Medulla oblongata (tissue), 1 donor: ENCODE data around the gene KNDC1.

Experiments used
- DNase-seq: peaks from one replicate; pipeline ENCODE4 v3.0.0-alpha.2; 2015; ENCODE audit errors: extremely low spot score

Gene KNDC1

DNA sequence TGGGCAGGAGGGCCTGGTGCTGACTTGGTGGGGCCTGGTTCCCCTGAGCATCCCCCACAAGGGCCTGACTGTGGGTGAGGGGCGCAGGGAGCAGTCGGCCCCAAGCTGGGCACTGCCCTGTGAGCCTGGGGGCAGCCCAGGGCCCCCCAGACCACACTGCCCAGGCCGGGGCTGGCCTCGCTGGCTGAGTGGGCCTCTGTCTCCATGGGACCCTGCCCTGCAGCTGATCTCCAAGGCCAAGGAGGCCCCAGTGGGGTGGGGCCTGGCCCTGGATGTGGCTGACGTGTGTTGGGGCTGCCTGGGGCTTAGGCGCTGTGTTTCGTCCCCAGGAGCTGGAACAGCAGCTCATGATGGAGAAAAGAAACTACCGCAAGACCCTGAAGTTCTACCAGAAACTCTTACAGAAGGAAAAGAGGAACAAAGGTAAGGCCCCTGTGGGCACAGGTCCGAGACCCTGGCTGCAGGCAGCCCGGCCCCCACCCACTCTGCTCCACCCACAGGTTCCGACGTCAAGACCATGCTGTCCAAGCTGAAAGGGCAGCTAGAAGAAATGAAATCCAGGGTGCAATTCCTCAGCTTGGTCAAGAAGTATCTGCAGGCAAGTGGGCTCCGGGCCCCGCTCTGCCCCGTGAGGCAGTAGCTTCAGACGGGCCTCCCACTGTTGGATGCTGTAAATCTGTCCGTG lies 46.5 kb downstream of the KNDC1 start:
- no peak for DNase-seq

GRCh38 chr10:133207041-133207600 lies 47.1 kb downstream of the KNDC1 start:
- DNase-seq, result no peak

DNA sequence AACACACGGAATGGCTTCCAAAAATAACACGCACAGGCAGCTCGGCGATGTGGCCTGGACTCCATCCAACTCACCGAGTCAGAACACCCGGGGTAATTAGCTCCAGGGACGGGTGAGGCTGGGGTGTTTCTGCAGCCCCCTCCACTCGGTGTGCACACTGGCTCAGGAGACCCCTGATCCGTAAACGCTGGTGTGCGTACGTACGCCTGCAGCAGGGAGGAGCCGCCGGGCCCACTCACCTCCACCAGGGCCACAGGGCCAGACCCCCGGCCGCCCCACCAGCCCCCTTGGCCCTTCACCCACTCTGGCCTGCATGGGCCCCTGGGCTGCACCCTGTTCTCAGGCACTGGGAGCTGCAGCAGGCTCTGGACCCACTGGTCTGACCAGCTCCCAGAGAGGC lies 47.6 kb downstream of the KNDC1 start:
- no peak for DNase-seq

DNA sequence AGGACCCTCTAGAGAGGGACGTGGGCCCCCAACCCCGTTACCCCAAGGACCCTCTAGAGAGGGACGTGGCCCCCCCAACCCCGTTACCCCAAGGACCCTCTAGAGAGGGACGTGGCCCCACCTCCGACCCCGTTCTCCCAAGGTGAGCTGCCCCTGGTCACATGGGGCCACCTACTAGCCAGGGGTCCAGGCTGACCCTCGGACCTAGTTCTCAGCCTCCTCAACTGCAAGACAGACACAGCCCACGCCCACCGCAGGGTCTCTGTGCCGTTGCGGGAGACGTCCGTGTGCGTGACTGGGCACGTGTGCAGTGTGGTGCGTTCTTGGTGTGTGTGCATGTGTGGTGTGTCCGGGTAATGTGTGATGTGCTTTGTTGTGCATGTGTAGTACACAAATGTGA lies 48.4 kb downstream of the KNDC1 start:
- DNase-seq, result no peak

GRCh38 chr10:133209117-133209516 lies 49.1 kb downstream of the KNDC1 start:
- no peak for DNase-seq

- no peak for DNase-seq
These were observed 49.6 kb downstream of the KNDC1 start for GRCh38 chr10:133209641-133210040.

DNA sequence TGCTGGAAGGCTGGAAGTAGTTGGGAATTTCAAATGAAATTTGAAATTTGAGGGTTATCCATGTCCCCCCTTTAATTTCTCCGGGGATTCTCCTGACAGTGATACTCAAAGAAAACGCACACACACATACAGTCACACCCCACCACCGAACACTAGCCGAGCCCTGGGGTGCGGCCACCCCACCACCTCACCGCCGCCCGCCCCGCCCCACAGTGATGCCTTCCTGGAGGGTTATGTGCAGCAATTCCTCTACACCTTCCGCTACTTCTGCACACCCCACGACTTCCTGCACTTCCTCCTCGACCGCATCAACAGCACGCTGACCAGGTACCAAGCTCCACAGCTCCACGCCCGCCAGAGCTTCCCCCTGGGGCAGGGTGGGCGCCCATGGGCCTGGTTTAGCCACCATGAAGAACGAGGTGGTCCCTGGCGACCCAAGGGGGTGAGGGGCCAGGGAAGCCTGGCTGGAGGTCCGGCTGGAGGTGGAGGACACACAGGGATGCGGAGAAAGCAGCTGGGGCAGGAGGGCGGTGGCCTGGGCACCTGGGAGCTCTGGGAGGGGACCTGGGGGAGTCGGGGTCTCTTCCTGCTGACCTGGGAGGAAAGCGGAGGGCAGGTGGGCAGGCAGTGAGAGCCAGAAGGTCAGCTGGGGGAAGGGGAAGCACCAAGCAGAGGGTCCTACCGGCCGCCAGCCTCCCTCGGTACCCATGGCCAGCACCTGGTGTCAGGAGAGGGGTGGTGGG lies 50.5 kb downstream of the KNDC1 start:
- DNase-seq, result no peak

- no peak for DNase-seq
These were observed 51.3 kb downstream of the KNDC1 start for GRCh38 chr10:133211141-133211830.

- DNase-seq, result no peak
These were observed 52.2 kb downstream of the KNDC1 start for GRCh38 chr10:133211959-133212852.

- DNase-seq, result no peak
These were observed 53.0 kb downstream of the KNDC1 start for GRCh38 chr10:133212853-133213494.

- DNase-seq, result no peak
These were observed 53.8 kb downstream of the KNDC1 start for GRCh38 chr10:133213641-133214467.

GRCh38 chr10:133214468-133215410 lies 54.7 kb downstream of the KNDC1 start:
- no peak for DNase-seq

GRCh38 chr10:133215586-133215985 lies 55.6 kb downstream of the KNDC1 start:
- DNase-seq, result no peak

DNA sequence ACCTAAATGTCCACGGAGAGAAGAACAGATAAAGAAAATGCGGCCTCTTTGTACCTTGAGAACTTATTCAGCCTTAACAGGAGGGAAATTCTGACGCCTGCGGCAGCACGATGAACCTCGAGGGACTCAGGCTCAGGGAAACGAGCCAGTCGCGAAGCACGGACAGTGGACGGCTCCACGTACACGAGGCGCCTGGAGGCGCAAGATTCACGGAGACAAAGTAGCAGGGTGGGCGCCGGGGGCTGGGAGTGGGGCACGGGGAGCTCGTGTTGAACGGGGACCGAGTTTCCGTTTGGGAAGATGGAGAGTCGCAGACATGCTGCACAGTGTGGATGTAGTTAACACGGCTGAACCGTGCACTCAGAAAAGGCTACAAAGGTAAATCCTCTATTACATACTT lies 56.8 kb downstream of the KNDC1 start:
- no peak for DNase-seq

DNA sequence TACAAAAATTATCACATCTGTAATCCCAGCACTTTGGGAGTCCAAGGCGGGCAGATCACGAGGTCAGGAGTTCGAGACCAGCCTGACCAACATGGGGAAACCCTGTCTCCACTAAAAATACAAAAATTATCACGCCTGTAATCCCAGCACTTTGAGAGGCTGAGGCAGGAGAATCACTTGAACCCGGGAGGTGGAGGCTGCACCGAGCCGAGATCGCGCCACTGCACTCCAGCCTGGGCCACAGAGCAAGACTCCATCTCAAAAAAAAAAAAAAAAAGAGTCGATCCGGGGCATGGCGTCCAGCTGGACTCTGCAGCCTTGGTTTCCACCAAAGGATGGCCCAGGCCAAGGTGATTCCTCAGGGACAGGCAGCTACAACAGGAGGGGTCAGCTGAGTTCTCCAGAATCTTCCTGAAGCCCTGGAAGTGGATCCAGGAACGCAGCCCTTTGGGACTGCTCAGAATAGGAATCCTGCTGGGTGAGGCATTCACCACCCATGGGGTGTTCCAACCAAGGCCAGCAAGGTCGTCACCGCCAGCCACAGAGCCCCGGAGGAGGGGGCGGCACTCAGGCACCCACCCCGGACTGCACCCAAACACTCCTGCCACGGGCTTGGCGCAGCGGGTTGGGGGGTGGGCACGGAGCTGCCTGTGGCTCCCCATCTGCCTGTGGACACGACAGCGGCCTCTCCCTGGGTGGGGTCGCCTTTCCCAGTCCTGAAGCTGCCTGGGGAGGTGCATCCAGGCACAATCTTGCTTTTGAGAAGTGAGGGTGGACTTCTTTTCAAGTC lies 58.0 kb downstream of the KNDC1 start:
- no peak for DNase-seq

- DNase-seq, result no peak
These were observed 58.9 kb downstream of the KNDC1 start for GRCh38 chr10:133218891-133219290.

DNA sequence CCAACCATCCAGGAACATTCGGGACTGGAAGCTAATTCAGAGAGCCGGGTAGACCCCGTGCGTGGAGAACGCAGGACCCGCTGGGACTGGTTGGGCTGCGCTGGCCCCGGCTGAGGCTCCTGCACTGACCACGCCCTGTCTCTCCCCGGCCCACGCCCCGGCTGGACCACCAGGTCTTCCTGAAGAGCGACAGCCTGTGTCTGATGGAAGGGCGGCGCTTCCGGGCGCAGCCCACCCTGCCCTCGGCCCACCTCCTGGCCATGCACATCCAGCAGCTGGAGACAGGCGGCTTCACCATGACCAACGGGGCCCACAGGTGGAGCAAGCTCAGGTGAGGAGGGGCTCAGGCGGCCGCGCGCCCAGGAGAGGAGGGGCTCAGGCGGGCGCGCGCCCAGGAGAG lies 59.8 kb downstream of the KNDC1 start:
- no peak for DNase-seq

- no peak for DNase-seq
These were observed 61.3 kb downstream of the KNDC1 start for GRCh38 chr10:133221331-133221730.
